GM12878 (cell line): Measurements from ENCODE around the gene ACTA2. TPM values are rescaled to one million over a fixed set of nuclear protein-coding genes. Genes with fewer than 3 reads are reported as not detected.

Experiments
- ATAC-seq: fragments of 200-7000 bp; cut with Tn5 transposase; 3 replicates; pipeline ENCODE4 v1.9.1; 2020; ENCODE audit warnings: mild to moderate bottlenecking, moderate library complexity
- BruUV-seq: library from RNA; stranded (reverse); fragments of 400-500 nt; replicated peaks from 2 replicates; lab custom pipeline; 2021; lab: Mats Ljungman, UMichigan
- CTCF ChIA-PET: fragments of 300-600 bp; sonication (Branson Sonifier 250); formaldehyde crosslinking; extraction: SDS; loops from one replicate; lab custom pipeline; 2021; ENCODE audit warnings: inconsistent platforms; lab: Yijun Ruan, JAX
- POLR2A ChIA-PET: fragments of 350-600 bp; formaldehyde crosslinking; extraction: SDS; loops from one replicate; lab custom pipeline; 2021; ENCODE audit warnings: inconsistent platforms; lab: Charles Lee
- RAD21 ChIA-PET: fragments of 300-600 bp; sonication (Branson Sonifier 250); formaldehyde crosslinking; loops from one replicate; lab custom pipeline; 2023; ENCODE audit warnings: antibody characterized with exemption; ENCODE audit not compliant: unreplicated experiment; lab: Charles Lee
- SMC1A ChIA-PET: fragments of 300-600 bp; sonication (Branson Sonifier 250); formaldehyde crosslinking; loops from one replicate; lab custom pipeline; 2023; ENCODE audit not compliant: unreplicated experiment, uncharacterized antibody; lab: Charles Lee
- DNase-seq: peaks from one replicate; pipeline ENCODE4 v3.0.0-alpha.2; 2011; ENCODE audit warnings: low read depth, low spot score
- FAIRE-seq: peaks from 3 replicates; lab custom pipeline; 2011; peaks lifted over from hg19 to GRCh38; lab: Jason Lieb, UNC
- H2AFZ ChIP-seq: 2 replicates; pipeline ENCODE4 v1.6.0; 2011; ENCODE audit warnings: low read depth, low read length, control low read depth; ENCODE audit not compliant: control insufficient read depth
- H3K27ac ChIP-seq: 2 replicates; pipeline ENCODE4 v1.5.1; 2011; ENCODE audit warnings: control low read depth; ENCODE audit not compliant: control insufficient read depth, insufficient read depth
- H3K27me3 ChIP-seq, 2 experiments: replicated peaks in 1 of 2; 2 replicates each; pipeline versions ENCODE4 v1.6.0 to v1.6.1; 2011; ENCODE audit warnings: low read length in 1 of 2; ENCODE audit not compliant: control insufficient read depth in 2 of 2, insufficient read depth in 2 of 2
- H3K36me3 ChIP-seq, 2 experiments: 2 replicates each; pipeline ENCODE4 v1.5.1; 2011; ENCODE audit warnings: low read length in 1 of 2; ENCODE audit not compliant: control insufficient read depth in 2 of 2, insufficient read depth in 2 of 2
- H3K4me1 ChIP-seq: 2 replicates; pipeline ENCODE4 v1.6.1; 2011; ENCODE audit warnings: mild to moderate bottlenecking, low read length, moderate library complexity, mixed read lengths; ENCODE audit not compliant: control insufficient read depth, insufficient read depth
- H3K4me2 ChIP-seq: 2 replicates; pipeline ENCODE4 v1.6.0; 2011; ENCODE audit warnings: control low read depth; ENCODE audit not compliant: control insufficient read depth, insufficient read depth
- H3K4me3 ChIP-seq: fragments of 200-600 bp; sonication (generic); 2 replicates; pipeline ENCODE4 v1.5.1; 2016
- H3K79me2 ChIP-seq: 2 replicates; pipeline ENCODE4 v1.6.0; 2011; ENCODE audit warnings: low read length; ENCODE audit not compliant: control insufficient read depth, insufficient read depth
- H3K9ac ChIP-seq: 2 replicates; pipeline ENCODE4 v1.8.0; 2011; ENCODE audit warnings: low read length, control low read depth, mixed read lengths; ENCODE audit not compliant: control insufficient read depth, insufficient read depth
- H3K9me3 ChIP-seq: replicated peaks from 3 replicates; pipeline ENCODE4 v1.5.1; 2011; ENCODE audit warnings: mild to moderate bottlenecking, low read length; ENCODE audit not compliant: control insufficient read depth, insufficient read depth
- H4K20me1 ChIP-seq: 2 replicates; pipeline ENCODE4 v1.6.0; 2011; ENCODE audit not compliant: control insufficient read depth, insufficient read depth
- NFIC ChIP-seq: IDR thresholded peaks from 2 replicates; pipeline ENCODE4 v1.6.1; 2012; ENCODE audit warnings: low read depth, mild to moderate bottlenecking, inconsistent platforms, low read length, moderate library complexity
- RAD21 ChIP-seq: IDR thresholded peaks from 2 replicates; pipeline ENCODE4 v1.6.1; 2011; ENCODE audit warnings: mild to moderate bottlenecking, low read depth, low read length, moderate library complexity; ENCODE audit not compliant: insufficient read depth
- SREBF1 ChIP-seq: IDR thresholded peaks from 2 replicates; pipeline ENCODE4 v1.6.1; 2012; ENCODE audit warnings: mild to moderate bottlenecking, low read length
- WGBS: methylation state at CpG from one replicate; pipeline ENCODE4 v1.1.6; 2016; ENCODE audit warnings: low lambda C conversion rate; ENCODE audit not compliant: insufficient replicate concordance, insufficient coverage; ENCODE audit errors: missing lambda C conversion rate; 5-methylcytosine and 5-hydroxymethylcytosine counted together
- in situ Hi-C: fragments of 300-500 bp; cut with MboI; formaldehyde crosslinking; loops from 9 replicates; pipeline ENCODE4 v1.14.3; 2018; ENCODE audit warnings: mixed read lengths
- intact Hi-C: fragments of 100-400 bp; cut with micrococcal nuclease; formaldehyde crosslinking; loops from one replicate; pipeline ENCODE4 v1.14.2; 2022; ENCODE audit not compliant: unreplicated experiment
- polyA plus RNA-seq, 11 experiments: library from polyadenylated mRNA; depleted of rRNA in 4 of 11; unstranded in 6 of 11; stranded (reverse) in 5 of 11; fragments of >200 nt; fragmentation: Nextera tagmentation in 4 of 11; fragmentation: Illumina TruSeq in 1 of 11; extraction: Ambion mirVana in 4 of 11; extraction: Trizol in 1 of 11; gene quantifications; 1 replicate in 1 of 11; 2 replicates in 10 of 11; pipeline versions ENCODE4 v1.2.1 to v1.2.3, GENCODE V29; 2011 to 2016; ENCODE audit warnings: inconsistent platforms in 2 of 11, missing spikeins in 2 of 11, low read depth in 1 of 11
- total RNA-seq, 4 experiments: library from RNA; depleted of rRNA in 3 of 4; stranded (reverse); fragments of >200 nt in 3 of 4; fragmentation: Illumina TruSeq in 1 of 4; extraction: Trizol in 1 of 4; gene quantifications; 2 replicates each; pipeline versions ENCODE4 v1.2.1 to v1.2.3, GENCODE V29; 2013 to 2021
- TF ChIP-seq, protein P1 (sequence below): fragments of 450-650 bp; IDR thresholded peaks from 2 replicates; pipeline ENCODE4 v1.6.1; 2016; ENCODE audit warnings: mild to moderate bottlenecking, moderate library complexity, borderline replicate concordance

Gene ACTA2
- total and polyA plus RNA-seq, 10 of the 15 experiments (the other 5 are each of a cell fraction or from before 2014, with no cell fraction given): 7.4 to 78.2 (median 32.4) TPM

DNA sequence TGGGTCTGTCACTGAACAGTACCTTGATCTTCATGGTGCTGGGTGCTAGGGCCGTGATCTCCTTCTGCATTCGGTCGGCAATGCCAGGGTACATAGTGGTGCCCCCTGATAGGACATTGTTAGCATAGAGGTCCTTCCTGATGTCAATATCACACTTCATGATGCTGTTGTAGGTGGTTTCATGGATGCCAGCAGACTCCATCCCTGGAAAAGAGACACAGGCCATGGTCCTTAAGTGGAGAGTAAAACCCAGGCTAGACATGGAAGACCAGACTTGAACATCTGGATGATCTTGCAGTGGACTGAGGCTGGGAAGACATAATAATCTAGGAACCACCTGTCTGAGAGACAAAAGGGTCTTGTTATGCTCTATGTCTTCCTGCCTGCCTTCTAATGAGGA, 14.5 kb downstream of the ACTA2 start:
- BruUV-seq: no TSS peak

More for the DNA sequence above, 14.5 kb downstream of the ACTA2 start:
- Histone ChIP-seq H4K20me1 (no peaks in the 10 kb centered on the region), H3K27me3 (no peaks in the 10 kb centered on the region), H3K4me2 (no peak overlapping the region), H3K9ac (no peak overlapping the region), H3K4me1 (peaks cover 8% of the 10 kb centered on the region), H3K4me3 (no peak overlapping the region), H2AFZ (no peak overlapping the region), H3K36me3 (peaks cover 0 to 9% of the 10 kb centered on the region in 2 experiments; a peak in 3 of 4 replicates), H3K9me3 (no peaks in the 10 kb centered on the region), H3K79me2 (no peaks in the 10 kb centered on the region), H3K27ac (no peak overlapping the region)
- DNase-seq: no peak
- POLR2A ChIA-PET: interaction anchor here (0.6 kb wide), 1 partner anchor 138 kb away, joined by 5 read pairs; no protein-coding TSS in a partner anchor
- intact Hi-C loops: no loop called here
- no peak for ATAC-seq
- CTCF ChIA-PET: interaction anchor here (1.1 to 6.9 kb wide), 13 partner anchors 14 to 280 kb away, joined by 3 to 250 read pairs (median 10); partner anchors contain the start of genes CH25H and FAS
- RAD21 ChIA-PET: interaction anchor here (0.7 to 2.6 kb wide), 7 partner anchors 41 to 271 kb away, joined by 3 to 39 read pairs (median 10); partner anchors contain the start of genes CH25H and FAS
- no peak for FAIRE-seq
- in situ Hi-C loops: loop anchor here (5.0 kb wide), 4 partner anchors 44 to 274 kb away; no protein-coding TSS in a partner anchor
- TF ChIP-seq, protein P1, sequence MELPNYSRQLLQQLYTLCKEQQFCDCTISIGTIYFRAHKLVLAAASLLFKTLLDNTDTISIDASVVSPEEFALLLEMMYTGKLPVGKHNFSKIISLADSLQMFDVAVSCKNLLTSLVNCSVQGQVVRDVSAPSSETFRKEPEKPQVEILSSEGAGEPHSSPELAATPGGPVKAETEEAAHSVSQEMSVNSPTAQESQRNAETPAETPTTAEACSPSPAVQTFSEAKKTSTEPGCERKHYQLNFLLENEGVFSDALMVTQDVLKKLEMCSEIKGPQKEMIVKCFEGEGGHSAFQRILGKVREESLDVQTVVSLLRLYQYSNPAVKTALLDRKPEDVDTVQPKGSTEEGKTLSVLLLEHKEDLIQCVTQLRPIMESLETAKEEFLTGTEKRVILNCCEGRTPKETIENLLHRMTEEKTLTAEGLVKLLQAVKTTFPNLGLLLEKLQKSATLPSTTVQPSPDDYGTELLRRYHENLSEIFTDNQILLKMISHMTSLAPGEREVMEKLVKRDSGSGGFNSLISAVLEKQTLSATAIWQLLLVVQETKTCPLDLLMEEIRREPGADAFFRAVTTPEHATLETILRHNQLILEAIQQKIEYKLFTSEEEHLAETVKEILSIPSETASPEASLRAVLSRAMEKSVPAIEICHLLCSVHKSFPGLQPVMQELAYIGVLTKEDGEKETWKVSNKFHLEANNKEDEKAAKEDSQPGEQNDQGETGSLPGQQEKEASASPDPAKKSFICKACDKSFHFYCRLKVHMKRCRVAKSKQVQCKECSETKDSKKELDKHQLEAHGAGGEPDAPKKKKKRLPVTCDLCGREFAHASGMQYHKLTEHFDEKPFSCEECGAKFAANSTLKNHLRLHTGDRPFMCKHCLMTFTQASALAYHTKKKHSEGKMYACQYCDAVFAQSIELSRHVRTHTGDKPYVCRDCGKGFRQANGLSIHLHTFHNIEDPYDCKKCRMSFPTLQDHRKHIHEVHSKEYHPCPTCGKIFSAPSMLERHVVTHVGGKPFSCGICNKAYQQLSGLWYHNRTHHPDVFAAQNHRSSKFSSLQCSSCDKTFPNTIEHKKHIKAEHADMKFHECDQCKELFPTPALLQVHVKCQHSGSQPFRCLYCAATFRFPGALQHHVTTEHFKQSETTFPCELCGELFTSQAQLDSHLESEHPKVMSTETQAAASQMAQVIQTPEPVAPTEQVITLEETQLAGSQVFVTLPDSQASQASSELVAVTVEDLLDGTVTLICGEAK: no peak
- TF ChIP-seq NFIC: no peak
- TF ChIP-seq SREBF1: no peak
- TF ChIP-seq RAD21: no peak
- 94% methylated on average over 3 of the region's 3 CpGs for WGBS
- SMC1A ChIA-PET: interaction anchor here (0.9 to 10.3 kb wide), 15 partner anchors 8 to 355 kb away, joined by 3 to 575 read pairs (median 5); partner anchors contain the start of genes CH25H, FAS and RNLS
